DOHH2 (cell line): ENCODE measurements around the gene CAPN14.

Experiments used
- H3F3A ChIP-seq: fragments of 200-600 bp; sonication (generic), shearing (Covaris generic); 2 replicates; pipeline ENCODE4 v1.6.0; 2016; ENCODE audit warnings: antibody characterized with exemption, mild to moderate bottlenecking; ENCODE audit not compliant: control insufficient read depth, insufficient read depth
- H3K27ac ChIP-seq: fragments of 200-600 bp; sonication (generic); 2 replicates; pipeline ENCODE4 v1.5.1; 2014; ENCODE audit warnings: low read depth, mild to moderate bottlenecking, low read length, moderate library complexity
- H3K27me3 ChIP-seq: fragments of 200-600 bp; sonication (generic); 2 replicates; pipeline ENCODE4 v1.6.1; 2014; ENCODE audit warnings: mild to moderate bottlenecking, low read length, mixed read lengths; ENCODE audit not compliant: control insufficient read depth
- H3K36me3 ChIP-seq: fragments of 200-600 bp; sonication (generic); 2 replicates; pipeline ENCODE4 v1.6.1; 2014; ENCODE audit warnings: mild to moderate bottlenecking, low read length, moderate library complexity, mixed read lengths; ENCODE audit not compliant: control insufficient read depth
- H3K4me1 ChIP-seq: fragments of 200-600 bp; sonication (generic); 2 replicates; pipeline ENCODE4 v1.6.1; 2014; ENCODE audit warnings: mild to moderate bottlenecking, low read length, mixed read lengths; ENCODE audit not compliant: control insufficient read depth
- H3K4me2 ChIP-seq: fragments of 200-600 bp; sonication (generic); 2 replicates; pipeline ENCODE4 v1.6.0; 2014; ENCODE audit warnings: mild to moderate bottlenecking, low read length, moderate library complexity
- H3K4me3 ChIP-seq: fragments of 200-600 bp; sonication (generic); 2 replicates; pipeline ENCODE4 v1.5.1; 2014; ENCODE audit warnings: mild to moderate bottlenecking, low read length, mixed read lengths
- H3K79me2 ChIP-seq: fragments of 200-600 bp; sonication (generic); 2 replicates; pipeline ENCODE4 v1.6.1; 2014; ENCODE audit warnings: mild to moderate bottlenecking, low read length, mixed read lengths; ENCODE audit not compliant: control insufficient read depth
- H3K9me2 ChIP-seq: fragments of 200-600 bp; sonication (generic); replicated peaks from 2 replicates; pipeline ENCODE4 v1.6.1; 2014; ENCODE audit warnings: mild to moderate bottlenecking, low read length, mixed read lengths; ENCODE audit not compliant: control insufficient read depth
- H3K9me3 ChIP-seq: fragments of 200-600 bp; sonication (generic); 2 replicates; pipeline ENCODE4 v1.6.1; 2014; ENCODE audit warnings: antibody characterized with exemption, low read length, mixed read lengths; ENCODE audit not compliant: control insufficient read depth, insufficient read depth
- H4K20me1 ChIP-seq: fragments of 200-600 bp; sonication (generic); 2 replicates; pipeline ENCODE4 v1.6.0; 2014; ENCODE audit warnings: low read depth, mild to moderate bottlenecking, antibody characterized with exemption, low read length, moderate library complexity; ENCODE audit not compliant: control insufficient read depth, insufficient read depth
- EZH2phosphoT487 ChIP-seq: fragments of 200-600 bp; sonication (generic); IDR thresholded peaks from 2 replicates; pipeline ENCODE4 v1.6.1; 2017; ENCODE audit warnings: borderline replicate concordance, mild to moderate bottlenecking, antibody characterized with exemption, low read length, moderate library complexity, mixed read lengths
- TF ChIP-seq, protein P1 (sequence below): fragments of 200-600 bp; sonication (generic); IDR thresholded peaks from one replicate; pipeline ENCODE4 v1.5.1; 2014; ENCODE audit warnings: antibody characterized with exemption, mild to moderate bottlenecking, low read depth, low read length; ENCODE audit not compliant: poor library complexity, severe bottlenecking

CAPN14 gene

DNA sequence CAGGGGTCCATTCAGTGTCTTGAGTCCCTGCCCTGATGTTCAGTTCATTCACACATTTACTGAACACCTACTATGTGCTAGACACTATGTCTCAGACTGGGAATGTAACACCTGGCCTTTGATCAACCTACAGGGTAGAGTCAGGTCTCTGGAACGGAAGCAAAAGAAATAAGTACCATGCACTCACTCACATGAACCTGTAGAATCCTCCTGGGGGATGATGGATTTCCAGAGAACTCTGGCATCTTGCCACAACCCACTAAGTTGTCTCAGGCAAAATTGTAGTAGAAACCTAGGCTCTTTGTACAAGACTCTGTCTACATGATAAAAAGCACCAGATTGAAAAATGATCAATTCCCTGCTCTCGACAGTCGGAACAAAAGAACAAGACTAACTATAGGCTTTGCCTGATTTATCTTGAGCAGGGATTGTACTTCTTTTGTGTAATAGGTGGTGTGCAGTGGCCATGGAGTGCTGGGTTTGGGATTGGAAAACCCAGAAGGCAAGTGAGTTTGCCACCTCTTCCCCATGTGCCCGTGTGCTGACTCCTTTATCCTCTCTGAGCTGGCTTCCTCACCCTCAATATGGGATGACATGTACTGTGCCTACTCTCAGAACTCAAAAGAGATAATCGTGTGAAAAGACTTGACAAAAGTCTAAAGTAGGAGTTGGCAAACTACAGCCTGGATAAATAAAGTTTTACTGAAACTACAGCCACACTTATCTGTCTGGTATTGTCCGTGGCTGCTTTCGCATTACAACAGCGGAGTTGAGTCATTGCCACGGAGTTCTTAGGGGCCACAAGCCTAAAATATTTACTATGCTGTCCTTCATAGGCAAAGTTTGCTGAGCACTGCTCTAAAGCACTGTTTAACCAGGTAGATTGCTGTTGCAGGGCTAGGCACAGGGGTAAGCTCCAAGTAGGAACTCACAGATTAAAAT, 4.4 kb downstream of the CAPN14 start:
- no peak overlapping the region for H3K4me3 ChIP-seq
- no peaks in the 10 kb centered on the region for H3K9me3 ChIP-seq
- no peaks in the 10 kb centered on the region for H3F3A ChIP-seq
- H3K9me2 ChIP-seq, result no peaks in the 10 kb centered on the region
- H3K4me2 ChIP-seq, result no peak overlapping the region
- H4K20me1 ChIP-seq, result no peaks in the 10 kb centered on the region
- no peaks in the 10 kb centered on the region for H3K79me2 ChIP-seq
- peaks cover 51% of the 10 kb centered on the region for H3K4me1 ChIP-seq
- no peaks in the 10 kb centered on the region for H3K27me3 ChIP-seq
- H3K36me3 ChIP-seq, result no peaks in the 10 kb centered on the region
- TF ChIP-seq EZH2phosphoT487, result no peak
- TF ChIP-seq, protein P1, sequence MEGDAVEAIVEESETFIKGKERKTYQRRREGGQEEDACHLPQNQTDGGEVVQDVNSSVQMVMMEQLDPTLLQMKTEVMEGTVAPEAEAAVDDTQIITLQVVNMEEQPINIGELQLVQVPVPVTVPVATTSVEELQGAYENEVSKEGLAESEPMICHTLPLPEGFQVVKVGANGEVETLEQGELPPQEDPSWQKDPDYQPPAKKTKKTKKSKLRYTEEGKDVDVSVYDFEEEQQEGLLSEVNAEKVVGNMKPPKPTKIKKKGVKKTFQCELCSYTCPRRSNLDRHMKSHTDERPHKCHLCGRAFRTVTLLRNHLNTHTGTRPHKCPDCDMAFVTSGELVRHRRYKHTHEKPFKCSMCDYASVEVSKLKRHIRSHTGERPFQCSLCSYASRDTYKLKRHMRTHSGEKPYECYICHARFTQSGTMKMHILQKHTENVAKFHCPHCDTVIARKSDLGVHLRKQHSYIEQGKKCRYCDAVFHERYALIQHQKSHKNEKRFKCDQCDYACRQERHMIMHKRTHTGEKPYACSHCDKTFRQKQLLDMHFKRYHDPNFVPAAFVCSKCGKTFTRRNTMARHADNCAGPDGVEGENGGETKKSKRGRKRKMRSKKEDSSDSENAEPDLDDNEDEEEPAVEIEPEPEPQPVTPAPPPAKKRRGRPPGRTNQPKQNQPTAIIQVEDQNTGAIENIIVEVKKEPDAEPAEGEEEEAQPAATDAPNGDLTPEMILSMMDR, result no peak
- no peak overlapping the region for H3K27ac ChIP-seq

DNA sequence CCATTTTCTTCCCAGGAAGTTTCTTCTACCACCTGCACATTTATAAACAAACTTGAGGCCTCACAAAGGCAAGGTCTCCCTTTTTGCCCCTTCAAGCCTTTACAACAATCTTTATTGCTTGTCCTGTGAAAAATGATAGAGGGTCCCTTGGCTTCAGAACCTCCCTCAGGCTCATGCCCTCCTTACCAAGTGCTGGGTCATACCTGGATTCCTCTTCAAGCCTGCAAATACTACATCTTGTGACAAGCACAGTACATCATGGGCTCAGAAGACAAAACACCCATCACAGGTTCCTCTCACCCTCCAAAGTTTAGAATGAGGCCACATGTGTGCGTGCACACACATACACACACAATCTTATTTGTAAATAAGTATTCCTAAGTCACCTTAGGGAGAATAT, 9.1 kb downstream of the CAPN14 start:
- no peaks in the 10 kb centered on the region for H3K79me2 ChIP-seq
- no peaks in the 10 kb centered on the region for H3K36me3 ChIP-seq
- no peak for TF ChIP-seq EZH2phosphoT487
- TF ChIP-seq, protein P1, result no peak
- no peak overlapping the region for H3K4me3 ChIP-seq
- H3K9me3 ChIP-seq, result no peaks in the 10 kb centered on the region
- H3K9me2 ChIP-seq, result no peaks in the 10 kb centered on the region
- no peaks in the 10 kb centered on the region for H4K20me1 ChIP-seq
- no peaks in the 10 kb centered on the region; the same call in 1 of the 2 replicates for H3K27me3 ChIP-seq
- no peak overlapping the region for H3K27ac ChIP-seq
- H3K4me2 ChIP-seq, result no peak overlapping the region; the same call in 1 of the 2 replicates
- no peaks in the 10 kb centered on the region for H3F3A ChIP-seq
- H3K4me1 ChIP-seq, result peaks cover 12% of the 10 kb centered on the region

DNA sequence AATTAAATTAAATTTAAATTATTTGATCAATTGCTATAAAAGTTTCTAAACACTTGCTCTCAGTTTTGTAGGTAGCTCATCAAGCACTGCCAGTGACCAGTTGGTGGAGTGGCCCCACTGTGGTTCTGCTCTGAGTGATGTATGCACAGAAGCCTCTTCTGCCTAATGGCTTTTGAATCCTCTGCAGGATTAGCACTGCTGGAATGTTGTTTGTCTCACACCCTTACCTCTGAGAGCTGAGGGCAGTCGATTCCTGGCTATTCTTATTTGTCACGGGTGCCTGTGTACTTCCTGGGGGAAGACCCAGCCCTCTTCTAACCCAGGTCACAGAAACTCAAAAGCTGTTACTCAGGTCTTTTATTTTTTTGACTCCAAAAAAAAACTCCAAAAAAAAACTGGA, 9.5 kb downstream of the CAPN14 start:
- Histone ChIP-seq H3K27me3 (no peaks in the 10 kb centered on the region; the same call in 1 of the 2 replicates), H3K9me3 (no peaks in the 10 kb centered on the region), H3K36me3 (no peaks in the 10 kb centered on the region), H3K27ac (no peak overlapping the region), H3K4me2 (no peak overlapping the region), H3F3A (no peaks in the 10 kb centered on the region), H3K9me2 (no peaks in the 10 kb centered on the region), H3K79me2 (no peaks in the 10 kb centered on the region), H4K20me1 (no peaks in the 10 kb centered on the region), H3K4me3 (no peak overlapping the region), H3K4me1 (peaks cover 12% of the 10 kb centered on the region)
- TF ChIP-seq, protein P1, result no peak
- no peak for TF ChIP-seq EZH2phosphoT487
